ENCODE measurements around the gene WNK1.

WNK1 gene

DNA sequence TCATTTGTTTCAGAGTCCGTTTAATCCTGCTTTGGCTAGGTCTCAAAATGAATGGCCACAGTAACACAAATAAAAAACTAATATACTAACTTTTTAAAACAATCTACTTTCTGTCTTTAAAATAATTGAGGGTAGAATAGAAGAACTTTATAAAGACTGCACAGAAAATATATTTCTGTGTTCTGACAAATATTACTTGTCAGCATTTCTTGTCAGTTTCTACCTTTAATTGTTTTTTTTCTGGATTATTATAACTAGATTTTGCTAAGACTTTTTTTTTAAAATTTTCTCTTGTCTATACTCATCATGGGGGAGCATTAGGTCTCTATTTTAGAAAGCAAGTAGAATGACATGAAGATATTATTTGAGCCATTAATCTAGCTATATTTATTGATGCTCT is 110.9 kb downstream of the WNK1 start:
- no peak for DNase-seq (ENCODE audit: low read depth)

DNA sequence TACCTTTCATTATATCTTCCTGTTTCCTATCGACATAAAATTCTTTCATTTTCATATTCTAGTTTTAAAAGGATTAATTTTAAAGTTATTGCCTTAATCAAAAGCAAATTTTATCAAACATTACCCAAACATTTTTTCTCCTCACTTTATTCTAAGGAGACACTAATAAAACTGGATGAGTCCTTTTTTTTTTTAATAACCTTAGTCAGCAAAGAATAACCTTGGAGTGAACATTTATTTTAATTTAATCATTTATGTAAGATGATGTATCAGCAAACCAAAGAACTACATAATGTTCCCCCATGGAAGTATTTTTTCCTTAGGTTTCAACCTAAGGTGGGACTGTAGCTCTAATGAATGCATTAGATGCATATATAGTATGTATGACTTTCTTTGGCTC is 113.2 kb downstream of the WNK1 start:
- no peak for DNase-seq (ENCODE audit: low read depth)

DNA sequence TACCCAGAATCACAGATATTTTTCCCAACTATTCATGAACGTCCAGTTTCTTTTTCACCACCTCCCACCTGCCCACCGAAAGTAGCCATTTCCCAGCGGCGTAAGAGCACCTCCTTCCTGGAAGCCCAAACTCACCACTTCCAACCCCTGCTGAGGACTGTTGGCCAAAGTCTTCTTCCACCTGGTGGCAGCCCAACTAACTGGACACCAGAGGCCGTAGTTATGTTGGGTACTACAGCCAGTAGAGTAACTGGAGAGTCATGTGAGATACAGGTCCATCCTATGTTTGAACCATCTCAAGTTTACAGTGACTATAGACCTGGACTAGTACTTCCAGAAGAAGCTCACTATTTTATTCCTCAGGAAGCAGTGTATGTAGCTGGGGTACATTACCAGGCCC is 115.5 kb downstream of the WNK1 start:
- DNase-seq (ENCODE audit: low read depth) = no peak

DNA sequence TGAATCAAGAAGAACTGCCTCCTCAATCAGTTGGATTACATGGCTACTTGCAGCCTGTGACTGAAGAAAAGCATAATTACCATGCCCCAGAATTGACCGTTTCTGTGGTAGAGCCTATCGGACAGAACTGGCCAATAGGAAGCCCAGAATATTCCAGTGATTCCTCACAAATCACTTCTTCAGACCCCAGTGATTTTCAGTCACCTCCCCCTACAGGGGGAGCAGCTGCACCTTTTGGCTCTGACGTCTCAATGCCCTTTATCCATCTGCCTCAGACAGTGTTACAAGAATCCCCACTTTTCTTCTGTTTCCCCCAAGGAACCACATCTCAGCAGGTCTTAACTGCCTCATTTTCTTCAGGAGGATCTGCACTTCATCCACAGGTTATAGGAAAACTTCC is 116.3 kb downstream of the WNK1 start:
- no peak for DNase-seq (ENCODE audit: low read depth)

DNA sequence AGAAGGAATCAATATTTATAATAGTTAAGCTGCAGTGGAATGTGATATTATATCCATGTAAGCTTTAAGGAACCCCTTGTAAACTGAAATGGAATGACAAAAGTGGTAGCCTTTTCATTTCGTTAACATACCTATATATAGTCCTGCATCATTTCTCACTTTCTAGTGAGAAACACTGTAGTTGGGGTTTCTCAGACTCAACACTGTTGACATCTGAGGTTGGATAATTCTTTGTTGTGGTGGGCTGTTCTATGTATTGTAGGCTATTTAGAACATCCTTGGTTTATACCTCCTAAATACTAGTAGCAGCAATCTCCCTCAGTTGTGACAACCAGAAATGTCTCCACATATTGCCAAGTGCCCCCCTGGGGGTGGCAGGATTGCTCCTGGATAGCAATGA is 118.0 kb downstream of the WNK1 start:
- no peak for DNase-seq (ENCODE audit: low read depth)

DNA sequence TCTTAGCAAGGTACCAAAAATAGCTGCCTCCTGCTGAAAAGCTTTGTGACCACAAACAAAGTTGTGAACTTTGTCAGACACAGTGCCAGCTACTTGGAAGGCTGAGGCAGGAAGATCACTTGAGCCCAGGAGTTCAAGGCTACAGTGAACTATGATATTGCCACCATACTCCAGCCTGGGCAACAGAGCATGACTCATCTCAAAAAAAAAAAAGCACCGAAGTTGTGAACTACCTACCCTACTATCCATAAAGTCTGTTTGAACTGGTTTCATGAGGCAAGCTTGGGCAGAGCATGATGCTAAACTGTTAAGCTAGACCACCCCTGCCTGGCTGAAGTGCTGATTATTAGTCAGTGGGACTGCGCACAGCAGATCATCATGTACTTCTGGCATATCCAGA is 121.6 kb downstream of the WNK1 start:
- DNase-seq (ENCODE audit: low read depth) = no peak

DNA sequence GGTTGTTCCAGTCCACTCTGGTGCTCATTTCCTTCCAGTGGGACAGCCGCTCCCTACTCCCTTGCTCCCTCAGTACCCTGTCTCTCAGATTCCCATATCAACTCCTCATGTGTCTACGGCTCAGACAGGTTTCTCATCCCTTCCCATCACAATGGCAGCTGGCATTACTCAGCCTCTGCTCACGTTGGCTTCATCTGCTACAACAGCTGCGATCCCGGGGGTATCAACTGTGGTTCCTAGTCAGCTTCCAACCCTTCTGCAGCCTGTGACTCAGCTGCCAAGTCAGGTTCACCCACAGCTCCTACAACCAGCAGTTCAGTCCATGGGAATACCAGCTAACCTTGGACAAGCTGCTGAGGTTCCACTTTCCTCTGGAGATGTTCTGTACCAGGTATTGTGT is 127.3 kb downstream of the WNK1 start:
- no peak for DNase-seq (ENCODE audit: low read depth)

DNA sequence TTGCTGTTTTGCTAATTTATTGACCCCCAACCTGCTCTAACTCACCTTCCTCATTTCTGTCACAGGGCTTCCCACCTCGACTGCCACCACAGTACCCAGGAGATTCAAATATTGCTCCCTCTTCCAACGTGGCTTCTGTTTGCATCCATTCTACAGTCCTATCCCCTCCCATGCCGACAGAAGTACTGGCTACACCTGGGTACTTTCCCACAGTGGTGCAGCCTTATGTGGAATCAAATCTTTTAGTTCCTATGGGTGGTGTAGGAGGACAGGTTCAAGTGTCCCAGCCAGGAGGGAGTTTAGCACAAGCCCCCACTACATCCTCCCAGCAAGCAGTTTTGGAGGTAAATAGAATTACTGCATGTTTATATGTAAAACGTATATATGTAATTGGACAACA is 128.3 kb downstream of the WNK1 start:
- no peak for DNase-seq (ENCODE audit: low read depth)

DNA sequence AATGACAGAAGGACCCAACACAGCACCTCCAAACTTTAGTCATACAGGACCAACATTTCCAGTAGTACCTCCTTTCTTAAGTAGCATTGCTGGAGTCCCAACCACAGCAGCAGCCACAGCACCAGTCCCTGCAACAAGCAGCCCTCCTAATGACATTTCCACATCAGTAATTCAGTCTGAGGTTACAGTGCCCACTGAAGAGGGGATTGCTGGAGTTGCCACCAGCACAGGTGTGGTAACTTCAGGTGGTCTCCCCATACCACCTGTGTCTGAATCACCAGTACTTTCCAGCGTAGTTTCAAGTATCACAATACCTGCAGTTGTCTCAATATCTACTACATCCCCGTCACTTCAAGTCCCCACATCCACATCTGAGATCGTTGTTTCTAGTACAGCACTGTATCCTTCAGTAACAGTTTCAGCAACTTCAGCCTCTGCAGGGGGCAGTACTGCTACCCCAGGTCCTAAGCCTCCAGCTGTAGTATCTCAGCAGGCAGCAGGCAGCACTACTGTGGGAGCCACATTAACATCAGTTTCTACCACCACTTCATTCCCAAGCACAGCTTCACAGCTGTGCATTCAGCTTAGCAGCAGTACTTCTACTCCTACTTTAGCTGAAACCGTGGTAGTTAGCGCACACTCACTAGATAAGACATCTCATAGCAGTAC is 132.5 kb downstream of the WNK1 start:
- DNase-seq (ENCODE audit: low read depth) = no peak

DNA sequence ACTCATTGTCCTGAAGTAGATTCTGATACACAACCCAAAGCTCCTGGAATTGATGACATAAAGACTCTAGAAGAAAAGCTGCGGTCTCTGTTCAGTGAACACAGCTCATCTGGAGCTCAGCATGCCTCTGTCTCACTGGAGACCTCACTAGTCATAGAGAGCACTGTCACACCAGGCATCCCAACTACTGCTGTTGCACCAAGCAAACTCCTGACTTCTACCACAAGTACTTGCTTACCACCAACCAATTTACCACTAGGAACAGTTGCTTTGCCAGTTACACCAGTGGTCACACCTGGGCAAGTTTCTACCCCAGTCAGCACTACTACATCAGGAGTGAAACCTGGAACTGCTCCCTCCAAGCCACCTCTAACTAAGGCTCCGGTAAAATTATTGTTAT is 133.3 kb downstream of the WNK1 start:
- DNase-seq (ENCODE audit: low read depth) = no peak

DNA sequence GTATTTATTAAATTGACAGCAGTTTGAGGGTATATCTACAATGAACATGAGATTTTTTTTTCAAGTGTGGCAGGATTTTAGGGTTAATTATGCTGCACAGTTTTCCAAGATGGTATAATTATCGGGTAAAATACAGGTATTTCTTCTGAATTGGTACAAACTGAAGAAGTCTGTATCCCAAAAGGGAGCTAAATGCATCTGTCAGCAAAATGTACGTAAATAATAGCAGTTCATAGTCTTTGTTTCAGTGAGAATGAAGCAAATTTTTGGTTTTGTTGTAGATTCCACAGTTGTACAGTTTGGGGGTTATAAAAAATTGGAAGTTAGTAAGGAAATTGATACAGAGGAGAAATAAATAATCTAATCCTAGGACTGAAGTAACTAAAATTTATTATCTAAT is 133.8 kb downstream of the WNK1 start:
- no peak for DNase-seq (ENCODE audit: low read depth)

DNA sequence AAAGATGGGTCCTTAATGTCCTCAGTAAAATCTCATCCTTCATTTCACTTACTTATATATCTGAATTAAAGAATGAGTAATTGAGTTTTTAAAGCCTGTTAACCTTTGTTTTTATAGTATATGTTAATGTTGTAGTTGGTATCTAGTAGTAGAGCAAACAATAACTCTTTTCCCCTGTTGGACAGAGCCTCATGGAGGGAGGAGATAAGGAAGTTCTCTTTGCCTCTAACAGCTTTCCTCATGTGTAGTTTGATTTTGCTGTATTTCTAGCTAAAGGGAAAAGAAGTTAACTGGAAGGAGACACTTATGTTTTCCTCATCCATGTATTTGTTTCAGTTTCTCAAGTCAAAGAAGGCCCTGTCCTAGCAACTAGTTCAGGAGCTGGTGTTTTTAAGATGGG is 141.8 kb downstream of the WNK1 start:
- DNase-seq (ENCODE audit: low read depth) = no peak

DNA sequence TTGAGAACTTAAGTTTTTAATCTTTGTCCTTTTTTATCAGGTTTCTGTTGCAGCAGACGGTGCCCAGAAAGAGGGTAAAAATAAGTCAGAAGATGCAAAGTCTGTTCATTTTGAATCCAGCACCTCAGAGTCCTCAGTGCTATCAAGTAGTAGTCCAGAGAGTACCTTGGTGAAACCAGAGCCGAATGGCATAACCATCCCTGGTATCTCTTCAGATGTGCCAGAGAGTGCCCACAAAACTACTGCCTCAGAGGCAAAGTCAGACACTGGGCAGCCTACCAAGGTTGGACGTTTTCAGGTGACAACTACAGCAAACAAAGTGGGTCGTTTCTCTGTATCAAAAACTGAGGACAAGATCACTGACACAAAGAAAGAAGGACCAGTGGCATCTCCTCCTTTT is 143.7 kb downstream of the WNK1 start:
- DNase-seq (ENCODE audit: low read depth) = no peak

DNA sequence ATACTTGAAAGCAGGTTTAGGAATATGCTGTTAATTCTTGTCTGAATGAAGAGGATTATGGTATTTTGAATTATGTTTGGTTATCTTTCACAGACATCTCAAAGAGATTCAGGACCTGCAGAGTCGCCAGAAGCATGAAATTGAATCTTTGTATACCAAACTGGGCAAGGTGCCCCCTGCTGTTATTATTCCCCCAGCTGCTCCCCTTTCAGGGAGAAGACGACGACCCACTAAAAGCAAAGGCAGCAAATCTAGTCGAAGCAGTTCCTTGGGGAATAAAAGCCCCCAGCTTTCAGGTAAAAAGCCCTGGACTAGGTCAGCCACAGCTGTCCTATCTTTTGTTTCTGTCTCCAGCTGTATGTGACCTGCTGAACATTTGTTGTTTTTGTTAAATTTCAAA is 145.0 kb downstream of the WNK1 start:
- DNase-seq (ENCODE audit: low read depth) = no peak

DNA sequence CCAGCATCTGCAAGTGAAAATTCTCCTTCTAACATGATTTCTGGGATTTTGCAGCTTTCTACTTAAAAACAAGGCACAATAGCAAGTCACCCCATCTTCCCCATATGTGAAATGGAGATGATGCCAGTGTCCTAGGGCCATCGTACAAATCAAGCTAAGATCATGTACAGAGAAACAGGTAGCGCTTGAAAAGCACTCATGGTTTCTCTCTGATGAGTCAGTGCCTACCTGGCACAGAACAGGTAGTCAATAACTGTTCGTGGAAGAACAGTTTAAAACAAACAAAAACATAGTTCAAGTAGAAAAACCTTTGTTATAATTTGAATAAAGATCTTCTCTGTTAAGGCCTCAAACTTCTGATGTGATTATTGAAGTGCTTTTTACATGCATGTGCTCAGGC is 150.2 kb downstream of the WNK1 start:
- no peak for DNase-seq (ENCODE audit: low read depth)

DNA sequence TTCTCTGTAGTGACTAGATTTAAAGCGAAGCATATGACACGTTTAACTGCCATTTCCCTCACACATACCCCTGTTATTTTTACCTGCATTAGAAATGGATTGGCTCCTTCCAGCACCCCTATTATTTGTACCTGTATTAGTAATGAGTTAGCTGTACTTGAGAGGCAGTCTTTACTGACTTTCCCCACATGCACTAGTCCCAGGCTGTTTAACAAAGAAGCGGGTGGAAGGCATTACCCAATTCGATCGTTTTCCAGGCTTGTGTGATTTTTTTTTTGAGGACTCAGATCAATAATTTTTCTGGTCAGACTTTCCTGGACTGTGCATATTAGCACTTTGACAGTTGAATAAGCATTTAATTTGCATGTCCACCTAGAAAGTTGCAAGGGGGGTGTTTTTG is 150.7 kb downstream of the WNK1 start:
- DNase-seq (ENCODE audit: low read depth) = no peak

DNA sequence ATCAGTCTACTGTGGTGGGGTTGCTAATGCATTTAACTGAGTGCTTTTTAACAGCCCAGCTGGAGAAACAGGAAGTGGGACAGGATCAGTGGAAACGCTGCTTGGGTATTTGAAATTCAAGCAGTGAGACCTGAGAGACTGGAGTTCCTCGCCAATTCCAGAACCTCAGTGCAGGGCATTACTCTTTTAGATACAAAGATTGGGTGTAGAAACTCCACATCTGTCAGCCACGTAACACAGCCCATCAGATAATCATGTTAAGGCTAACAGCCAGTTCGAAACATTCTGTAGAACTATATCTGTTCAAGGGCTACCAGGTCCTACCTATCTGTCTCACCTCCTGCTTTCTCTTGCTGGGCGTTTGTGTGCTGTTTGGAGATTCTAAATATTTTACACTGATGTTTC is 151.6 kb downstream of the WNK1 start:
- no peak for DNase-seq (ENCODE audit: low read depth)

DNA sequence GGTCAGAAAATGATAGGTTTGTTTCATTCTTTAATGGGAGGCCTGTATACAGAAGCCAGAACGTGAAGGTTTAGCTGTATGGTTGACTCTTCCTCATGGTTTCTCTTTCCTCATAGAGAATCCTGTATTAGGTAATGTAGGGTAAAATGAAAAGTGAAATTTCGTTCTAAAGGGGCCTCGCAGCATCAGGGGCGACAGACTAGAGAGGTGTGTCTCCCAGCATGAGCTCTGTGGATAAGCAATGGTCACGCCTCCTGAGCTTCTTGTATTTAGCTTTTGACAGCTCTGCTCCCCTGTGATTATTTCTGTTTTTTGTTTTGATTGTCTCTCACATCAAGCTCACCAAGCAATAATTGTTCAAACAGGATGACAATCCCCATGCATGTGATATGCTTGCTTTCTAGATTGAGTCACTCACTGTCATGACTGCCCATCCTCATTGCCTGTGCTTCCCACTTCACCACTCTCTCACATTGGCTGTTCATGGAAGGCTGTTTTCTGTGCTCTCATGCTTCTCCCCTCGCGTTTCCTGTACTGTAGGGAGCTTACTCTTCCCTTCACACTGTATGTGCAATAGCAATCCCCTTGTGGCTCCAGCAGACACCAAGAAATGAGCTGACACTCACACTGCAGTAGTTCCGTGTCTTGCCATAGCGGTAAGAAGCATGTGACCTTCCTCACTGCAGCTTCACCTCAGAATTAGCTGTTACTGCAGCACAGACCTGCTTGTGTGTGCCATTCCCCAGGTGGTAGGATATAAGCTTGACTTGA is 153.1 kb downstream of the WNK1 start:
- DNase-seq (ENCODE audit: low read depth) = no peak

DNA sequence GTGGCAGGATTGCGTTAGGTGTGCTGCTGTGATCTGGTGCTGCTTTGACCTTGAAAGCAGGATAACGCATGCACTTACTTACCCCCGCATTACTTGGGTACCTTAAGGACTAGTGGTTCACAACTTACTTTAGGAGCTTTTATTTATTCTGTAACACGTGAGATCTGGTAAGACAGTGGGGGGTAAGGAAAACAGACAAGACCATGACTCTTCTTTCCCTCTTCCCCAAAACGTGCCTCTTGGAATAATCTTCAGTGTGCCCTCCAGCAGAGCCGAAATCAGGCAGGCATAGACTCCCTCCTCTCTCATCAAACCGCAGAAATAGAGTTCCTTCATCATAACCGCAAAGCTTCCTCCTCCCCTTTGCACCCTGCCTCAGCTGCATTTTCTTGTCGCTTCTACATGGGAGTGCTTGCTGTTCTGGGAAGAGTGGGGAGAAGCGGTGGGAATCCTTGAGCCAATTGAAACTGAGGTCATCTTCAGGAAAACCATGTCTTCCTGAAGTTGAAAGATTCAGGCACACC is 153.7 kb downstream of the WNK1 start:
- DNase-seq (ENCODE audit: low read depth) = no peak

DNA sequence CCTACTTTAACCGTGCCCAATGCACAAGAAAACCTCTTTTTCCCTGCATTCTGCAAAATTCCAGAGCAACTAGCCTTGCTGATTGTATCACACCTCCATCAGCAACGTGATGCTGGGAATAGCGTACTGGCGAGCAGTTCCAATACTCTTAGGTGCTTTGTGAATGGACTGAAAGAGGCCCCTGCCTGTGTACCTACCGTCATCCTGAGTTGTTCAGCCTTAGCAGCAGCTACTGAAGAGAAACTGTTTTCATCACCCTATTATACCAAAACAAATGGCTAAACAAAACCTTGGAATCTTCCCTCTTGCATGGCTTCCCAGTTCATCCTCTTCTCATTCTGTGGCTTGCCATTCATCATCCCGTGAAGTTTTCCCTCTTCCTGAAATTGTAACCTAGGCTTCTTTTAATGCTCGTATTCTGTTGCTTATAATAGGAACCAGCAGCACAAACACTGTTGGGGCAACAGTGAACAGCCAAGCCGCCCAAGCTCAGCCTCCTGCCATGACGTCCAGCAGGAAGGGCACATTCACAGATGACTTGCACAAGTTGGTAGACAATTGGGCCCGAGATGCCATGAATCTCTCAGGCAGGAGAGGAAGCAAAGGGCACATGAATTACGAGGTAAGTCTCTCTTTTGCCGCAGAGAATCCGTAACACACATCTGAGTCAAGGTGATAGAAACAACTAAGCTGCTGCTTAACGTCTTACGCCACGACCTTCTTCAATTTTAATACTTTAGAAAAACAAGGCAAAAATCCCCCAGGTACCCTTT is 155.2 kb downstream of the WNK1 start:
- no peak for DNase-seq (ENCODE audit: low read depth)

DNA sequence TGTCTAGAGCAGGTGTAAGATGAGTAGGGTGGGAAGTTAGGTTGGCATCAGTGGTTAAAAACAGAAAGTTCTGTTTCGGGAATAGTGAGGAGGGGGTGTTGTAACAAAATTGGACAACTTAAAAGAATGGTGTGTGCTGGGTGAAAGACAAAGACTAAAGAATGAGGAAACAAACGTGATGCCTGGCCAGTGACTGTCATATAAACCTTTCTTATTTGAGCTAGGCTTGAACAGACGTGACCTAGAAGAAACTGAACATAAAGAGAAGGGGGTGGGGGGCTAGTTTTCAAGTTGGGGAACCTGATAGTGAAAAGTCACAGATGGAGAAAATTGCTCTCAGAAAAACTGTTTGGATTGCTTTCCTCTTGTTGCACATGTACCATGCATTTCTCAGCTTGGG is 157.5 kb downstream of the WNK1 start:
- DNase-seq (ENCODE audit: low read depth) = no peak

DNA sequence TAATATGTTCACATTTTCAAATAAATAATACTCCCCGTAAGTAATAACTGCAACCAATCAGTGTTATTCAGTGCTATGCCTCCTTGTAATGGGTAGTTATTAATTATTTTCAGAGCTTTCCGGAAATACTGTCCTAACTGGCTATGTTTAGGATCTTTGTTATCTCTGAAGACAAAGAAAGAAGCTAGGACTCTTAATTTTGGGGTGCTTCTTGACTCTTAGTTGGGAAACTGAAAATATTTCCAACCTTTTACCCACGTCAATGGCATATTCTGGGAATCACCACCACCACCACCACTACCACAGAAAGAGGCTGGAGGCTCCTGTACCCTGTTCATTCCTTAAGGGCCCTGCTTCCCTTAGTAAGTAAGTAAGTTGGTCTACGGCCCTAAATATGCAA is 158.0 kb downstream of the WNK1 start:
- no peak for DNase-seq (ENCODE audit: low read depth)

DNA sequence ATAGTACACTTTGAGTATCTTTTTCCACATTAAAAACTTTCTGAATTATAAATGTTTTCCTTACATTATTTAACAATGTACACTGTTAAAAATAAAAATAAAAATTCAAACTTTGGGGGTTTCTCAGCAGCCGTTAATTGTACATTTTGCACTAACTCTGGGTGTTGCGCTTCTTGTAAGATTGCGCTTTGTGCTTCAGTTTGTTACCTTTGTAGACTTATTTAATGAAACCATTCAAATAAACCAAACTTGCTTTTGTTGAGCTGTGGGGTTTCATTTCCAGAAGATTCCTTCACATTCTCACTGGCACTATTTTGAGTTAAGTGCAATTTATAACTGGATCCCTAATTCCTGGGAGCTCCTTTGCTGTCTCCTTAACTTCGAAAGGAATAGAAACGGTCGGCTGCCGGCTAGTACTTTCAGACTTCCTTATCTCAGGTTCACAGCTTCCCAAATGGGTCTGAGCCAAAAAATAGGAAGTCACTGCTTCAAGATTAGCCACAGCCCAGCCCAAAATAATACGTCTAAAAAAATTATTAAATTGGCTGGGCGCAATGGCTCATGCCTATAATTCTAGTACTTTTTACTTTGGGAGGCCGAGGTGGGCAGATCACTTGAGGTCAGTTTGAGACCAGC is 158.9 kb downstream of the WNK1 start:
- no peak for DNase-seq (ENCODE audit: low read depth)

All from fibroblast of gingiva (primary cell).